Gastrocnemius medialis (tissue), 4 donors: ENCODE results near the gene APAF1. TPM values are rescaled to one million over a fixed set of nuclear protein-coding genes. Genes with fewer than 3 reads are reported as not detected.

Experiments used
- ATAC-seq, 2 donors: fragments of 150-250 bp; one replicate each; pipeline ENCODE4 v1.9.1; 2016
- DNase-seq, 2 donors: peaks; one replicate each; pipeline ENCODE4 v3.0.0-alpha.2; 2019
- H3K27ac ChIP-seq, 4 donors: fragments of 200-600 bp; sonication (generic); 1 replicate in 1 of 4; 2 replicates in 3 of 4; pipeline ENCODE4 v1.5.1; 2016 to 2018; ENCODE audit warnings: mild to moderate bottlenecking in 2 of 4, moderate library complexity in 1 of 4
- H3K27me3 ChIP-seq, 3 donors: fragments of 200-600 bp; sonication (generic) in 2 of 3; 1 replicate in 1 of 3; 2 replicates in 2 of 3; pipeline versions ENCODE4 v1.5.1 to v1.6.0; 2016 to 2019; ENCODE audit warnings: mild to moderate bottlenecking in 1 of 3, moderate library complexity in 1 of 3
- H3K36me3 ChIP-seq, 2 donors: fragments of 200-600 bp; sonication (generic) in 1 of 2; one replicate each; pipeline ENCODE4 v1.5.1; 2017 to 2018
- H3K4me1 ChIP-seq, 2 donors: fragments of 200-600 bp; sonication (generic) in 1 of 2; one replicate each; pipeline ENCODE4 v1.5.1; 2016 to 2017; ENCODE audit warnings: mild to moderate bottlenecking in 2 of 2
- H3K4me3 ChIP-seq, 4 donors: fragments of 200-600 bp; sonication (generic) in 3 of 4; 1 replicate in 1 of 4; 2 replicates in 3 of 4; pipeline ENCODE4 v1.5.1; 2016 to 2019; ENCODE audit warnings: mild to moderate bottlenecking in 2 of 4
- H3K9me3 ChIP-seq, 3 donors: fragments of 200-600 bp; sonication (generic) in 2 of 3; 1 replicate in 1 of 3; 2 replicates in 2 of 3; pipeline ENCODE4 v1.5.1; 2016 to 2019
- CTCF ChIP-seq, 5 experiments: fragments of 450-650 bp in 3 of 5; fragments of 200-600 bp in 2 of 5; sonication (generic) in 2 of 5; IDR thresholded peaks in 4 of 5; conservative IDR thresholded peaks in 1 of 5; 1 replicate in 4 of 5; 2 replicates in 1 of 5; pipeline ENCODE4 v1.5.1; 2016 to 2019; ENCODE audit warnings: antibody characterized with exemption in 5 of 5, mild to moderate bottlenecking in 3 of 5, moderate library complexity in 3 of 5
- POLR2A ChIP-seq, 2 donors: fragments of 450-650 bp; IDR thresholded peaks; one replicate each; pipeline ENCODE4 v1.6.1; 2017; ENCODE audit warnings: antibody characterized with exemption in 2 of 2, mild to moderate bottlenecking in 2 of 2, moderate library complexity in 2 of 2
- in situ Hi-C, 4 donors: fragments of 200-750 bp; cut with MboI; loops; one replicate each; pipeline versions ENCODE4 v1.15.0 to v1.8.0; 2017; ENCODE audit warnings: low sequenced_read_pairs in 4 of 4
- intact Hi-C: fragments of 100-400 bp; cut with DNase I; formaldehyde crosslinking; loops from one replicate; pipeline ENCODE4 v1.15.1; 2023; ENCODE audit warnings: low total_unique reads
- total RNA-seq, 4 donors: library from RNA; depleted of rRNA; stranded (reverse); fragments of >200 nt; gene quantifications; one replicate each; pipeline versions ENCODE4 v1.1.0 to v1.2.3, GENCODE V29; 2016

APAF1 gene
- total RNA-seq, 4 donors from 2014 or later, result 5.8 to 11.5 (median 7.0) TPM

- no peaks in the 10 kb centered on the region for H3K27me3 ChIP-seq
- peaks cover 0 to 32% of the 10 kb centered on the region in 2 donors for H3K36me3 ChIP-seq
- in situ Hi-C loops (loop anchor here in 2 of 4 donors (5.0 to 25.0 kb wide), 2 partner anchors 89 to 94 kb away; no protein-coding TSS in a partner anchor), intact Hi-C loops (no loop called here)
- no peak overlapping the region for H3K4me3 ChIP-seq
- no peak overlapping the region for H3K27ac ChIP-seq
- ATAC-seq (no peak), DNase-seq (no peak)
- H3K4me1 ChIP-seq, result no peaks in the 10 kb centered on the region
- no peaks in the 10 kb centered on the region for H3K9me3 ChIP-seq
- TF ChIP-seq CTCF (IDR thresholded peaks at IDR 0.05 in 4 of 5, conservative IDR thresholded peaks at IDR 0.05 in 1 of 5), result no peak
- TF ChIP-seq POLR2A (IDR thresholded peaks at IDR 0.05), result no peak
Observed at GRCh38 chr12:98656289-98657101, 11.4 kb downstream of the APAF1 start.

GRCh38 chr12:98660521-98660920 lies 15.4 kb downstream of the APAF1 start:
- no peak for DNase-seq
- Histone ChIP-seq H3K27me3 (no peaks in the 10 kb centered on the region), H3K36me3 (peaks cover 0 to 60% of the 10 kb centered on the region in 2 donors), H3K4me1 (no peaks in the 10 kb centered on the region), H3K27ac (no peak overlapping the region), H3K9me3 (no peaks in the 10 kb centered on the region), H3K4me3 (no peak overlapping the region)
- in situ Hi-C loops (loop anchor here in 2 of 4 donors (5.0 to 25.0 kb wide), 2 partner anchors 93 to 98 kb away; no protein-coding TSS in a partner anchor), intact Hi-C loops (no loop called here)
- no peak for ATAC-seq
- TF ChIP-seq CTCF (IDR thresholded peaks at IDR 0.05 in 4 of 5, conservative IDR thresholded peaks at IDR 0.05 in 1 of 5), result no peak
- TF ChIP-seq POLR2A (IDR thresholded peaks at IDR 0.05), result no peak

- DNase-seq, result no peak
- H3K4me1 ChIP-seq, result no peaks in the 10 kb centered on the region
- ATAC-seq, result no peak
- no peak for TF ChIP-seq POLR2A (IDR thresholded peaks at IDR 0.05)
- TF ChIP-seq CTCF (IDR thresholded peaks at IDR 0.05 in 4 of 5, conservative IDR thresholded peaks at IDR 0.05 in 1 of 5), result no peak
- in situ Hi-C loops, result loop anchor here in 1 of 4 donors (25.0 kb wide), 1 partner anchor 107 kb away; no protein-coding TSS in a partner anchor
- no peak overlapping the region for H3K4me3 ChIP-seq
- peaks cover 0 to 43% of the 10 kb centered on the region in 2 donors for H3K36me3 ChIP-seq
- H3K27me3 ChIP-seq, result no peaks in the 10 kb centered on the region
- intact Hi-C loops, result no loop called here
- no peak overlapping the region for H3K27ac ChIP-seq
- no peaks in the 10 kb centered on the region for H3K9me3 ChIP-seq
Observed at GRCh38 chr12:98669751-98670150, 24.7 kb downstream of the APAF1 start.

GRCh38 chr12:98671459-98671858 lies 26.4 kb downstream of the APAF1 start:
- no peaks in the 10 kb centered on the region for H3K4me1 ChIP-seq
- no peak overlapping the region for H3K4me3 ChIP-seq
- no peaks in the 10 kb centered on the region for H3K27me3 ChIP-seq
- no peak for DNase-seq
- intact Hi-C loops, result no loop called here
- TF ChIP-seq CTCF (IDR thresholded peaks at IDR 0.05 in 4 of 5, conservative IDR thresholded peaks at IDR 0.05 in 1 of 5) (no peak), POLR2A (IDR thresholded peaks at IDR 0.05) (no peak)
- H3K27ac ChIP-seq, result no peak overlapping the region
- peaks cover 0 to 26% of the 10 kb centered on the region in 2 donors for H3K36me3 ChIP-seq
- no peak for ATAC-seq
- H3K9me3 ChIP-seq, result no peaks in the 10 kb centered on the region
- in situ Hi-C loops, result loop anchor here in 1 of 4 donors (25.0 kb wide), 1 partner anchor 109 kb away; no protein-coding TSS in a partner anchor
